Small intestine (tissue), 7 donors: ENCODE measurements around the gene MAPK13. TPM values are rescaled to one million over a fixed set of nuclear protein-coding genes. Genes with fewer than 3 reads are reported as not detected.

ENCODE experiments used
- DNase-seq, 2 donors: peaks; one replicate each; pipeline versions ENCODE4 v3.0.0 to v3.0.0-alpha.2; 2013
- FAIRE-seq: peaks from 2 replicates; lab custom pipeline; 2012; peaks lifted over from hg19 to GRCh38; lab: Jason Lieb, UNC
- H3K27ac ChIP-seq, 3 donors: one replicate each; pipeline ENCODE4 v1.5.1; 2013; ENCODE audit warnings: low read length in 2 of 3, mild to moderate bottlenecking in 2 of 3, control low read depth in 1 of 3, inconsistent platforms in 1 of 3, low read depth in 1 of 3, moderate library complexity in 1 of 3
- H3K27me3 ChIP-seq, 3 donors: one replicate each; pipeline ENCODE4 v1.6.1; 2013; ENCODE audit warnings: low read length in 3 of 3, inconsistent platforms in 1 of 3; ENCODE audit not compliant: control insufficient read depth in 3 of 3, insufficient read depth in 3 of 3
- H3K36me3 ChIP-seq, 3 donors: one replicate each; pipeline ENCODE4 v1.6.1; 2013; ENCODE audit warnings: low read length in 3 of 3, inconsistent platforms in 1 of 3, low read depth in 1 of 3, mild to moderate bottlenecking in 1 of 3, moderate library complexity in 1 of 3; ENCODE audit not compliant: control insufficient read depth in 3 of 3, insufficient read depth in 2 of 3
- H3K4me1 ChIP-seq, 3 donors: one replicate each; pipeline ENCODE4 v1.6.1; 2013; ENCODE audit warnings: low read length in 2 of 3, inconsistent platforms in 1 of 3, low read depth in 1 of 3, mild to moderate bottlenecking in 1 of 3, moderate library complexity in 1 of 3; ENCODE audit not compliant: control insufficient read depth in 3 of 3, insufficient read depth in 2 of 3
- H3K4me3 ChIP-seq, 3 donors: one replicate each; pipeline ENCODE4 v1.5.1; 2013; ENCODE audit warnings: low read length in 3 of 3, control low read depth in 1 of 3, inconsistent platforms in 1 of 3, low read depth in 1 of 3, mild to moderate bottlenecking in 1 of 3, moderate library complexity in 1 of 3
- H3K9me3 ChIP-seq, 2 donors: one replicate each; pipeline ENCODE4 v1.6.1; 2013; ENCODE audit warnings: low read depth in 1 of 2, low read length in 1 of 2; ENCODE audit not compliant: control insufficient read depth in 2 of 2, insufficient read depth in 1 of 2
- WGBS, 3 donors: extraction: QIAGEN DNeasy Blood & Tissue Kit; methylation state at CpG; one replicate each; pipeline ENCODE4 v1.1.7; 2013; 5-methylcytosine and 5-hydroxymethylcytosine counted together
- polyA plus RNA-seq, 4 donors: library from polyadenylated mRNA; stranded (reverse) in 3 of 4; unstranded in 1 of 4; fragments of 200-250 nt in 3 of 4; fragments of 120-200 nt in 1 of 4; gene quantifications; one replicate each; pipeline versions ENCODE4 v1.2.1 to v1.2.3, GENCODE V29; 2013
- donor health status: healthy with polysubstance abuse.
- donor health status: control.
- donor health status: control.
- donor health status: Bipolar disorder and iron deficiency.
- donor health status: healthy.

MAPK13 gene
- polyA plus RNA-seq, 4 donors, result 86.7 to 161 (median 102) TPM

GRCh38 chr6:36150283-36150682 lies 20.0 kb downstream of the MAPK13 start:
- peaks cover 0 to 8% (median 0%) of the 10 kb centered on the region in 3 donors for H3K4me1 ChIP-seq
- no peak overlapping the region for H3K27ac ChIP-seq
- H3K9me3 ChIP-seq, result peaks cover 0 to 10% of the 10 kb centered on the region in 2 donors
- FAIRE-seq (no peak), DNase-seq (no peak)
- whole genome bisulfite sequencing, 3 donors, result 56 to 75% (median 75%) methylated on average over 3 of the region's 3 CpGs
- H3K36me3 ChIP-seq, result peaks cover 0 to 3% (median 0%) of the 10 kb centered on the region in 3 donors
- no peaks in the 10 kb centered on the region for H3K27me3 ChIP-seq
- H3K4me3 ChIP-seq, result no peak overlapping the region

GRCh38 chr6:36154286-36154685 lies 24.0 kb downstream of the MAPK13 start:
- H3K4me3 ChIP-seq, result no peak overlapping the region
- no peaks in the 10 kb centered on the region for H3K27me3 ChIP-seq
- H3K9me3 ChIP-seq, result peaks cover 0 to 7% of the 10 kb centered on the region in 2 donors
- no peak for FAIRE-seq
- WGBS, 3 donors, result 89 to 93% (median 90%) methylated on average over 2 of the region's 2 CpGs
- H3K36me3 ChIP-seq, result no peaks in the 10 kb centered on the region
- no peak overlapping the region for H3K27ac ChIP-seq
- H3K4me1 ChIP-seq, result no peaks in the 10 kb centered on the region
- no peak for DNase-seq

- no peak overlapping the region for H3K4me3 ChIP-seq
- DNase-seq (no peak), FAIRE-seq (no peak)
- no peaks in the 10 kb centered on the region for H3K27me3 ChIP-seq
- WGBS, 3 donors, result 92 to 97% (median 97%) methylated on average over 2 of the region's 2 CpGs
- no peaks in the 10 kb centered on the region for H3K4me1 ChIP-seq
- no peak overlapping the region for H3K27ac ChIP-seq
- no peaks in the 10 kb centered on the region for H3K36me3 ChIP-seq
- peaks cover 0 to 14% of the 10 kb centered on the region in 2 donors for H3K9me3 ChIP-seq
Measured at GRCh38 chr6:36155662-36156061, 25.3 kb downstream of the MAPK13 start.

- 89 to 93% (median 92%) methylated on average over 4 of the region's 4 CpGs for WGBS, 3 donors
- FAIRE-seq, result no peak
- no peaks in the 10 kb centered on the region for H3K27me3 ChIP-seq
- no peak for DNase-seq
- H3K4me1 ChIP-seq, result no peaks in the 10 kb centered on the region
- H3K27ac ChIP-seq, result no peak overlapping the region
- H3K36me3 ChIP-seq, result no peaks in the 10 kb centered on the region
- peaks cover 0 to 14% of the 10 kb centered on the region in 2 donors for H3K9me3 ChIP-seq
- H3K4me3 ChIP-seq, result no peak overlapping the region
Measured at GRCh38 chr6:36160147-36160760, 29.9 kb downstream of the MAPK13 start.

- WGBS, 3 donors, result 92 to 94% (median 92%) methylated on average over 2 of the region's 2 CpGs
- no peak for FAIRE-seq
Measured at GRCh38 chr6:36169023-36170007, 39.0 kb downstream of the MAPK13 start.

GRCh38 chr6:36170704-36171103 lies 40.4 kb downstream of the MAPK13 start:
- no peak for FAIRE-seq
- 97 to 99% (median 99%) methylated on average over 2 of the region's 2 CpGs for WGBS, 3 donors
- Histone ChIP-seq H3K4me3 (no peak overlapping the region), H3K36me3 (no peaks in the 10 kb centered on the region), H3K9me3 (no peaks in the 10 kb centered on the region), H3K27ac (no peak overlapping the region), H3K27me3 (no peaks in the 10 kb centered on the region), H3K4me1 (no peaks in the 10 kb centered on the region)
- no peak for DNase-seq

More at GRCh38 chr6:36169023-36170007, 39.0 kb downstream of the MAPK13 start:
- no peaks in the 10 kb centered on the region for H3K36me3 ChIP-seq
- H3K27me3 ChIP-seq, result no peaks in the 10 kb centered on the region
- H3K27ac ChIP-seq, result peak overlapping the region in 1 of 3 donors; percentile 15
- H3K4me3 ChIP-seq, result no peak overlapping the region
- no peaks in the 10 kb centered on the region for H3K9me3 ChIP-seq
- H3K4me1 ChIP-seq, result no peaks in the 10 kb centered on the region
- no peak for DNase-seq

GRCh38 chr6:36171573-36171972 lies 41.3 kb downstream of the MAPK13 start:
- H3K27me3 ChIP-seq, result no peaks in the 10 kb centered on the region
- WGBS, 3 donors, result 68 to 77% (median 75%) methylated on average over 2 of the region's 2 CpGs
- DNase-seq, result no peak

GRCh38 chr6:36177166-36177565 lies 46.9 kb downstream of the MAPK13 start:
- no peak overlapping the region for H3K27ac ChIP-seq
- no peaks in the 10 kb centered on the region for H3K4me1 ChIP-seq
- no peaks in the 10 kb centered on the region for H3K27me3 ChIP-seq
- no peaks in the 10 kb centered on the region for H3K36me3 ChIP-seq
- FAIRE-seq, result no peak
- H3K4me3 ChIP-seq, result no peak overlapping the region
- H3K9me3 ChIP-seq, result peaks cover 0 to 17% of the 10 kb centered on the region in 2 donors
- no peak for DNase-seq

More at GRCh38 chr6:36171573-36171972, 41.3 kb downstream of the MAPK13 start:
- no peak for FAIRE-seq
- Histone ChIP-seq H3K36me3 (no peaks in the 10 kb centered on the region), H3K9me3 (no peaks in the 10 kb centered on the region), H3K27ac (no peak overlapping the region), H3K4me3 (no peak overlapping the region), H3K4me1 (no peaks in the 10 kb centered on the region)
